Measurements from ENCODE around the gene GAST.

The GAST gene

GRCh38 chr17:41724476-41725050 lies 12.4 kb downstream of the GAST start:
- no peaks in the 10 kb centered on the region for H3K36me3 ChIP-seq
- no peaks in the 10 kb centered on the region for H3K4me1 ChIP-seq (ENCODE audit: control insufficient read depth in 1 of 2, insufficient read depth in 1 of 2, low read depth in 1 of 2, low read length in 1 of 2)
- no peak for TF ChIP-seq CTCF (IDR thresholded peaks at IDR 0.05)
- H3K4me3 ChIP-seq (ENCODE audit: low read depth in 1 of 2, low read length in 1 of 2), result no peak overlapping the region
- no peaks in the 10 kb centered on the region for H3K9me3 ChIP-seq
- no peaks in the 10 kb centered on the region for H3K27me3 ChIP-seq
- no peak overlapping the region for H3K27ac ChIP-seq

GRCh38 chr17:41725134-41725533 lies 13.0 kb downstream of the GAST start:
- no peaks in the 10 kb centered on the region for H3K36me3 ChIP-seq
- no peak overlapping the region for H3K4me3 ChIP-seq (ENCODE audit: low read depth in 1 of 2, low read length in 1 of 2)
- no peaks in the 10 kb centered on the region for H3K9me3 ChIP-seq
- H3K27me3 ChIP-seq, result peaks cover under 1% of the 10 kb centered on the region
- H3K27ac ChIP-seq, result no peak overlapping the region
- H3K4me1 ChIP-seq (ENCODE audit: control insufficient read depth in 1 of 2, insufficient read depth in 1 of 2, low read depth in 1 of 2, low read length in 1 of 2), result no peaks in the 10 kb centered on the region
- TF ChIP-seq CTCF (IDR thresholded peaks at IDR 0.05), result no peak

GRCh38 chr17:41728056-41728455 lies 15.9 kb downstream of the GAST start:
- Histone ChIP-seq H3K4me1 (ENCODE audit: control insufficient read depth in 1 of 2, insufficient read depth in 1 of 2, low read depth in 1 of 2, low read length in 1 of 2) (no peaks in the 10 kb centered on the region), H3K27ac (no peak overlapping the region), H3K4me3 (ENCODE audit: low read depth in 1 of 2, low read length in 1 of 2) (no peak overlapping the region), H3K27me3 (peaks cover 30% of the 10 kb centered on the region), H3K36me3 (no peaks in the 10 kb centered on the region), H3K9me3 (no peaks in the 10 kb centered on the region)
- no peak for TF ChIP-seq CTCF (IDR thresholded peaks at IDR 0.05)

GRCh38 chr17:41730479-41730878 lies 18.3 kb downstream of the GAST start:
- H3K27ac ChIP-seq, result no peak overlapping the region
- H3K27me3 ChIP-seq, result peaks cover 54% of the 10 kb centered on the region
- peaks cover 0 to 3% of the 10 kb centered on the region in 2 experiments for H3K4me1 ChIP-seq (ENCODE audit: control insufficient read depth in 1 of 2, insufficient read depth in 1 of 2, low read depth in 1 of 2, low read length in 1 of 2)
- H3K4me3 ChIP-seq (ENCODE audit: low read depth in 1 of 2, low read length in 1 of 2), result no peak overlapping the region
- no peak for TF ChIP-seq CTCF (IDR thresholded peaks at IDR 0.05)
- no peaks in the 10 kb centered on the region for H3K36me3 ChIP-seq
- H3K9me3 ChIP-seq, result no peaks in the 10 kb centered on the region

- no peak for TF ChIP-seq CTCF (IDR thresholded peaks at IDR 0.05)
- Histone ChIP-seq H3K4me3 (ENCODE audit: low read depth in 1 of 2, low read length in 1 of 2) (no peak overlapping the region), H3K4me1 (ENCODE audit: control insufficient read depth in 1 of 2, insufficient read depth in 1 of 2, low read depth in 1 of 2, low read length in 1 of 2) (peaks cover 0 to 3% of the 10 kb centered on the region in 2 experiments), H3K9me3 (no peaks in the 10 kb centered on the region), H3K27ac (no peak overlapping the region), H3K36me3 (no peaks in the 10 kb centered on the region), H3K27me3 (peaks cover 68% of the 10 kb centered on the region)
Observed at GRCh38 chr17:41731836-41732235, 19.7 kb downstream of the GAST start.
